ENCODE results near the gene SMYD2. TPM values are rescaled to one million over a fixed set of nuclear protein-coding genes. Genes with fewer than 3 reads are reported as not detected.

Gene SMYD2
- total and polyA plus RNA-seq, 2 donors (not counting 3 experiments of a cell fraction or from before 2014, with no cell fraction given) = 8.0 to 20.9 TPM

GRCh38 chr1:214270097-214270650 is 10.8 kb upstream of the SMYD2 start:
- Histone ChIP-seq H3K4me2 (ENCODE audit: insufficient read depth, low read length) (no peak overlapping the region), H3K9ac (replicated peaks; ENCODE audit: extremely low read depth, insufficient read depth, low read length) (no peak overlapping the region), H3K36me3 (ENCODE audit: control insufficient read depth in 2 of 2, extremely low read depth in 1 of 2, insufficient read depth in 2 of 2, low read length in 2 of 2) (no peaks in the 10 kb centered on the region), H3K9me3 (replicated peaks; ENCODE audit: control insufficient read depth, insufficient read depth, low read length) (no peaks in the 10 kb centered on the region), H4K20me1 (replicated peaks; ENCODE audit: control insufficient read depth, extremely low read depth, insufficient read depth, low read length) (no peaks in the 10 kb centered on the region), H3K79me2 (ENCODE audit: control insufficient read depth, insufficient read depth, low read length) (no peaks in the 10 kb centered on the region), H3K4me3 (replicated peaks in 1 of 3; ENCODE audit: insufficient read depth in 1 of 3, low read depth in 1 of 3, low read length in 3 of 3) (no peak overlapping the region), H3K27ac (ENCODE audit: insufficient read depth, low read depth, low read length) (no peak overlapping the region), H3K4me1 (ENCODE audit: control insufficient read depth, extremely low read depth, insufficient read depth, low read length) (no peaks in the 10 kb centered on the region), H3K27me3 (ENCODE audit: control insufficient read depth in 2 of 2, insufficient read depth in 2 of 2, low read length in 2 of 2) (peaks cover 9 to 21% of the 10 kb centered on the region in 2 experiments), H2AFZ (ENCODE audit: low read depth, low read length) (no peak overlapping the region), H3K9me1 (replicated peaks; ENCODE audit: control insufficient read depth, extremely low read depth, insufficient read depth, low read length) (no peaks in the 10 kb centered on the region)
- dilution Hi-C loops (cut with MboI; ENCODE audit: extremely low pct_ligation_motif_present, low sequenced_read_pairs) (no loop called here), intact Hi-C loops (cut with micrococcal nuclease) (no loop called here)
- DNase-seq (ENCODE audit: low read depth, low spot score) (no peak), FAIRE-seq (no peak)
- BruUV-seq (replicated peaks) = no TSS peak
- POLR2A ChIA-PET = no interaction called here
- TF ChIP-seq, protein P1, sequence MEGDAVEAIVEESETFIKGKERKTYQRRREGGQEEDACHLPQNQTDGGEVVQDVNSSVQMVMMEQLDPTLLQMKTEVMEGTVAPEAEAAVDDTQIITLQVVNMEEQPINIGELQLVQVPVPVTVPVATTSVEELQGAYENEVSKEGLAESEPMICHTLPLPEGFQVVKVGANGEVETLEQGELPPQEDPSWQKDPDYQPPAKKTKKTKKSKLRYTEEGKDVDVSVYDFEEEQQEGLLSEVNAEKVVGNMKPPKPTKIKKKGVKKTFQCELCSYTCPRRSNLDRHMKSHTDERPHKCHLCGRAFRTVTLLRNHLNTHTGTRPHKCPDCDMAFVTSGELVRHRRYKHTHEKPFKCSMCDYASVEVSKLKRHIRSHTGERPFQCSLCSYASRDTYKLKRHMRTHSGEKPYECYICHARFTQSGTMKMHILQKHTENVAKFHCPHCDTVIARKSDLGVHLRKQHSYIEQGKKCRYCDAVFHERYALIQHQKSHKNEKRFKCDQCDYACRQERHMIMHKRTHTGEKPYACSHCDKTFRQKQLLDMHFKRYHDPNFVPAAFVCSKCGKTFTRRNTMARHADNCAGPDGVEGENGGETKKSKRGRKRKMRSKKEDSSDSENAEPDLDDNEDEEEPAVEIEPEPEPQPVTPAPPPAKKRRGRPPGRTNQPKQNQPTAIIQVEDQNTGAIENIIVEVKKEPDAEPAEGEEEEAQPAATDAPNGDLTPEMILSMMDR (IDR thresholded peaks at IDR 0.05; ENCODE audit: extremely low read depth in 1 of 2, insufficient read depth in 1 of 2, low read depth in 1 of 2, low read length in 2 of 2) = no peak
- TF ChIP-seq EZH2 (IDR thresholded peaks at IDR 0.05; ENCODE audit: borderline replicate concordance, low read depth, low read length, severe bottlenecking) (no peak), FOS (IDR thresholded peaks at IDR 0.05; ENCODE audit: borderline replicate concordance, insufficient read depth, low read length) (no peak), GATA2 (IDR thresholded peaks at IDR 0.05; ENCODE audit: insufficient read depth, insufficient read length, low read depth, low read length) (no peak), JUN (IDR thresholded peaks at IDR 0.05; ENCODE audit: borderline replicate concordance, insufficient read depth, insufficient read length, low read depth) (no peak)
- TF ChIP-seq, protein P2, sequence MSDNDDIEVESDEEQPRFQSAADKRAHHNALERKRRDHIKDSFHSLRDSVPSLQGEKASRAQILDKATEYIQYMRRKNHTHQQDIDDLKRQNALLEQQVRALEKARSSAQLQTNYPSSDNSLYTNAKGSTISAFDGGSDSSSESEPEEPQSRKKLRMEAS (IDR thresholded peaks at IDR 0.05; ENCODE audit: insufficient read depth, insufficient read length) = no peak
- CTCF ChIA-PET = interaction anchor here (2.3 to 4.4 kb wide), 3 partner anchors 9 to 59 kb away, joined by 7 to 33 read pairs (median 7); no protein-coding TSS in a partner anchor
